Measurements from ENCODE around the gene ZDHHC1. TPM values are rescaled to one million over a fixed set of nuclear protein-coding genes. Genes with fewer than 3 reads are reported as not detected.

The ZDHHC1 gene
- total RNA-seq, 4 donors from 2014 or later, result 7.1 to 36.3 (median 20.5) TPM

- intact Hi-C loops (cut with DNase I; ENCODE audit: low total_unique reads), result no loop called here
- no peaks in the 10 kb centered on the region for H3K27me3 ChIP-seq
- peaks cover 32 to 63% (median 46%) of the 10 kb centered on the region in 4 donors for H3K4me1 ChIP-seq
These were observed 23.8 kb downstream of the ZDHHC1 start for GRCh38 chr16:67392301-67393059.

GRCh38 chr16:67391424-67392300, 24.6 kb downstream of the ZDHHC1 start:
- WGBS, 2 donors (ENCODE audit: low coverage in 1 of 2), result 49 to 58% methylated on average over 4 to 15 of the region's 15 CpGs
- Histone ChIP-seq H3K9me3 (no peaks in the 10 kb centered on the region), H3K4me1 (peaks cover 28 to 55% (median 41%) of the 10 kb centered on the region in 4 donors), H3K36me3 (no peaks in the 10 kb centered on the region), H3K4me3 (peak overlapping the region in 1 of 4 donors; percentile 31), H3K27ac (peak overlapping the region in 2 of 4 donors; percentile 64 to 77), H3K27me3 (no peaks in the 10 kb centered on the region)
- in situ Hi-C loops (cut with MboI; ENCODE audit: low pct_ligation_motif_present in 1 of 4, low pct_unique_long_range_greater_than_20kb in 1 of 4, low sequenced_read_pairs in 3 of 4), result loop anchor here in 2 of 4 donors (25.0 kb wide), 2 partner anchors 104 to 429 kb away; partner anchors contain the start of genes CES3 (in 1 of the 2) and PLEKHG4 (in 1 of the 2)
- TF ChIP-seq POLR2AphosphoS5 (IDR thresholded peaks at IDR 0.05) (no peak), EP300 (IDR thresholded peaks at IDR 0.05; ENCODE audit: low read depth) (no peak), CTCF (IDR thresholded peaks at IDR 0.05) (no peak), POLR2A (IDR thresholded peaks at IDR 0.05) (no peak)
- DNase-seq, result no peak
- intact Hi-C loops (cut with DNase I; ENCODE audit: low total_unique reads), result no loop called here

More at GRCh38 chr16:67392301-67393059, 23.8 kb downstream of the ZDHHC1 start:
- in situ Hi-C loops (cut with MboI; ENCODE audit: low pct_ligation_motif_present in 1 of 4, low pct_unique_long_range_greater_than_20kb in 1 of 4, low sequenced_read_pairs in 3 of 4), result loop anchor here in 2 of 4 donors (25.0 kb wide), 2 partner anchors 105 to 430 kb away; partner anchors contain the start of genes CES3 (in 1 of the 2) and PLEKHG4 (in 1 of the 2)
- H3K4me3 ChIP-seq, result peak overlapping the region in 3 of 4 donors; percentile 11 to 40 (median 31)
- WGBS, 2 donors (ENCODE audit: low coverage in 1 of 2), result 70 to 80% methylated on average over 1 to 18 of the region's 18 CpGs
- TF ChIP-seq CTCF (IDR thresholded peaks at IDR 0.05) (no peak), EP300 (IDR thresholded peaks at IDR 0.05; ENCODE audit: low read depth) (no peak), POLR2A (IDR thresholded peaks at IDR 0.05) (no peak), POLR2AphosphoS5 (IDR thresholded peaks at IDR 0.05) (no peak)
- H3K9me3 ChIP-seq, result no peaks in the 10 kb centered on the region
- no peak for DNase-seq
- no peaks in the 10 kb centered on the region for H3K36me3 ChIP-seq
- peak overlapping the region; percentile 46 to 77 (median 68) for H3K27ac ChIP-seq

- H3K36me3 ChIP-seq, result no peaks in the 10 kb centered on the region
- TF ChIP-seq EP300 (IDR thresholded peaks at IDR 0.05; ENCODE audit: low read depth), result no peak
- TF ChIP-seq POLR2A (IDR thresholded peaks at IDR 0.05), result no peak
- no peak for TF ChIP-seq CTCF (IDR thresholded peaks at IDR 0.05)
- no peak for TF ChIP-seq POLR2AphosphoS5 (IDR thresholded peaks at IDR 0.05)
- no peak for DNase-seq
- H3K27ac ChIP-seq, result no peak overlapping the region
- H3K4me1 ChIP-seq, result peaks cover 21 to 48% (median 34%) of the 10 kb centered on the region in 4 donors
- H3K4me3 ChIP-seq, result no peak overlapping the region
- intact Hi-C loops (cut with DNase I; ENCODE audit: low total_unique reads), result no loop called here
- H3K9me3 ChIP-seq, result no peaks in the 10 kb centered on the region
- in situ Hi-C loops (cut with MboI; ENCODE audit: low pct_ligation_motif_present in 1 of 4, low pct_unique_long_range_greater_than_20kb in 1 of 4, low sequenced_read_pairs in 3 of 4), result loop anchor here in 2 of 4 donors (25.0 kb wide), 2 partner anchors 104 to 429 kb away; partner anchors contain the start of genes CES3 (in 1 of the 2) and PLEKHG4 (in 1 of the 2)
- 90% methylated on average over 11 of the region's 11 CpGs; no CpG with 5 or more reads in 1 of the 2 donors for WGBS, 2 donors (ENCODE audit: low coverage in 1 of 2)
- H3K27me3 ChIP-seq, result no peaks in the 10 kb centered on the region
These were observed 25.4 kb downstream of the ZDHHC1 start for GRCh38 chr16:67390816-67391423.
